Activated CD8-positive, alpha-beta T cell treated with anti-CD3 and anti-CD28 coated beads for 36 hours (primary cell): Measurements from ENCODE around the gene ADAM19. TPM values are rescaled to one million over a fixed set of nuclear protein-coding genes. Genes with fewer than 3 reads are reported as not detected.

Source experiments
- ATAC-seq: fragments of 200-7000 bp; cut with Tn5 transposase; one replicate; pipeline ENCODE4 v1.10.0; 2021; ENCODE audit warnings: mild to moderate bottlenecking, moderate library complexity
- CTCF ChIA-PET: fragments of 350-600 bp; sonication (Branson Sonifier 250); formaldehyde crosslinking; loops from one replicate; lab custom pipeline; 2021; ENCODE audit warnings: antibody characterized with exemption; lab: Charles Lee
- POLR2A ChIA-PET: fragments of 350-600 bp; sonication (Branson Sonifier 250); formaldehyde crosslinking; loops from one replicate; lab custom pipeline; 2021; ENCODE audit warnings: antibody characterized with exemption; lab: Charles Lee
- DNase-seq: peaks from one replicate; pipeline ENCODE4 v3.0.0-alpha.2; 2020
- H3K27ac Mint-ChIP-seq: one replicate; pipeline ENCODE4 v1.8.0; 2021; ENCODE audit warnings: mild to moderate bottlenecking, mixed read lengths
- H3K27me3 Mint-ChIP-seq: one replicate; pipeline ENCODE4 v1.8.0; 2021; ENCODE audit warnings: mixed read lengths
- H3K36me3 Mint-ChIP-seq: one replicate; pipeline ENCODE4 v1.8.0; 2021; ENCODE audit warnings: low read depth, mixed read lengths
- H3K4me1 Mint-ChIP-seq: one replicate; pipeline ENCODE4 v1.8.0; 2021; ENCODE audit warnings: low read depth, mixed read lengths
- H3K4me3 Mint-ChIP-seq: one replicate; pipeline ENCODE4 v1.8.0; 2021; ENCODE audit warnings: mild to moderate bottlenecking, moderate library complexity, mixed read lengths
- H3K9me3 Mint-ChIP-seq: one replicate; pipeline ENCODE4 v1.8.0; 2021; ENCODE audit warnings: mixed read lengths
- intact Hi-C: fragments of 100-400 bp; cut with micrococcal nuclease; formaldehyde crosslinking; loops from one replicate; pipeline ENCODE4 v1.10.0; 2022
- total RNA-seq, 2 experiments: library from RNA; stranded (reverse); gene quantifications; one replicate each; pipeline ENCODE4 v1.2.3, GENCODE V29; 2021
- TF ChIP-seq, protein P1 (sequence below): fragments of 200-600 bp; IDR thresholded peaks from one replicate; pipeline ENCODE4 v1.8.0; 2022; ENCODE audit warnings: antibody characterized with exemption, mild to moderate bottlenecking

The ADAM19 gene
- total RNA-seq, 2 experiments from 2014 or later = 12.3 to 12.9 TPM

DNA sequence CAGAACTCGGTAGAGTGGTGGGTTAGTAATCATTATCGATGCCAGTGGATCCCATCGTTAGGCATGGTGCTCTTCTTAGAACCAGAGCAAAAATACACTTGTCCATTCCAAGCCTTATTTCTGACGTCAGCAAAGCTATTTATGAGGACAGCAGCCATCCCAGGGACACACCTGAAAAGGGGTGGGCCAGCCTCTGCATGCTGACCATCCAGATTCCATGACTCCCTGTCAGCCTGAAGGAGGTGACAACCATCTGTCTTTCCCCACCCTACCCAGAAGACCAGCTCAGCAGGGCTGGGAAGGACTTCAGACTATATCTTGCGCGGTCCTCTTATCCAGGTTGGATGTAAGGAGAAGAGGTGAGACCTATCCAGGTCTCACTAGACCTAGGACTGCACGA is 121.3 kb downstream of the ADAM19 start:
- intact Hi-C loops = no loop called here
- H3K27ac Mint-ChIP-seq = no peak overlapping the region

DNA sequence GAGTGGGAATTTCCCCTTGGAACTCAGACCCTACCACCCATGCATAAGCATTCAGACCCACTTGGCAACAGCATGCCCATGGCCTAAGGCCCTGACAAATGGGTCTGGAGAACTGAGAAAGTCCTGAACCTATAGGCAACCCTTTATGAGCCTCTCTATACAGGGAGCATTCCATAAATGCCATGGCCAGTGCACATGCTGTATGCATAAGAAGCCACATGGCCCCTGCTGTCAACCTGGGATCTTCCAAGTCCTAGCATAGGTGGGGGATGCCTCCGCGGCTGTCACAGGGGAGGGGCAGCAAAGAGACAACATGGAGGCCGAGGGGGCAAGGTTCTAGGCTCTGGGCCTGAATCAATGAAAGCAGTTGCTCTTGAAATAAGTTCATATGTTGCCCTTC is 123.8 kb downstream of the ADAM19 start:
- CTCF ChIA-PET = interaction anchor here (1.7 kb wide), 1 partner anchor 20 kb away, joined by 5 read pairs; no protein-coding TSS in a partner anchor
- intact Hi-C loops = no loop called here
- Mint-ChIP-seq H3K27ac (no peak overlapping the region), H3K27me3 (no peaks in the 10 kb centered on the region), H3K4me3 (no peak overlapping the region), H3K9me3 (no peaks in the 10 kb centered on the region), H3K36me3 (no peaks in the 10 kb centered on the region), H3K4me1 (no peaks in the 10 kb centered on the region)
- TF ChIP-seq, protein P1, sequence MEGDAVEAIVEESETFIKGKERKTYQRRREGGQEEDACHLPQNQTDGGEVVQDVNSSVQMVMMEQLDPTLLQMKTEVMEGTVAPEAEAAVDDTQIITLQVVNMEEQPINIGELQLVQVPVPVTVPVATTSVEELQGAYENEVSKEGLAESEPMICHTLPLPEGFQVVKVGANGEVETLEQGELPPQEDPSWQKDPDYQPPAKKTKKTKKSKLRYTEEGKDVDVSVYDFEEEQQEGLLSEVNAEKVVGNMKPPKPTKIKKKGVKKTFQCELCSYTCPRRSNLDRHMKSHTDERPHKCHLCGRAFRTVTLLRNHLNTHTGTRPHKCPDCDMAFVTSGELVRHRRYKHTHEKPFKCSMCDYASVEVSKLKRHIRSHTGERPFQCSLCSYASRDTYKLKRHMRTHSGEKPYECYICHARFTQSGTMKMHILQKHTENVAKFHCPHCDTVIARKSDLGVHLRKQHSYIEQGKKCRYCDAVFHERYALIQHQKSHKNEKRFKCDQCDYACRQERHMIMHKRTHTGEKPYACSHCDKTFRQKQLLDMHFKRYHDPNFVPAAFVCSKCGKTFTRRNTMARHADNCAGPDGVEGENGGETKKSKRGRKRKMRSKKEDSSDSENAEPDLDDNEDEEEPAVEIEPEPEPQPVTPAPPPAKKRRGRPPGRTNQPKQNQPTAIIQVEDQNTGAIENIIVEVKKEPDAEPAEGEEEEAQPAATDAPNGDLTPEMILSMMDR = no peak
- DNase-seq = no peak
- ATAC-seq = no peak
- POLR2A ChIA-PET = no interaction called here

More for the DNA sequence above, 121.3 kb downstream of the ADAM19 start:
- no peaks in the 10 kb centered on the region for H3K9me3 Mint-ChIP-seq
- H3K4me1 Mint-ChIP-seq = no peaks in the 10 kb centered on the region
- no peaks in the 10 kb centered on the region for H3K36me3 Mint-ChIP-seq
- ATAC-seq = no peak
- DNase-seq = no peak
- H3K4me3 Mint-ChIP-seq = no peak overlapping the region
- CTCF ChIA-PET = interaction anchor here (9.6 kb wide), 1 partner anchor 17 kb away, joined by 64 read pairs; no protein-coding TSS in a partner anchor
- TF ChIP-seq, protein P1 = no peak
- H3K27me3 Mint-ChIP-seq = peaks cover 5% of the 10 kb centered on the region
- POLR2A ChIA-PET = interaction anchor here (1.3 kb wide), 1 partner anchor 10 kb away, joined by 4 read pairs; no protein-coding TSS in a partner anchor

- intact Hi-C loops = no loop called here
- ChIA-PET POLR2A (no interaction called here), CTCF (interaction anchor here (1.1 to 2.1 kb wide), 4 partner anchors 15 to 121 kb away, joined by 3 to 6 read pairs (median 4); no protein-coding TSS in a partner anchor)
- no peak for ATAC-seq
- H3K4me3 Mint-ChIP-seq = no peak overlapping the region
- H3K9me3 Mint-ChIP-seq = no peaks in the 10 kb centered on the region
- no peaks in the 10 kb centered on the region for H3K36me3 Mint-ChIP-seq
- no peak overlapping the region for H3K27ac Mint-ChIP-seq
- no peaks in the 10 kb centered on the region for H3K27me3 Mint-ChIP-seq
- no peak for DNase-seq
- TF ChIP-seq, protein P1 = no peak
- H3K4me1 Mint-ChIP-seq = no peaks in the 10 kb centered on the region
Observed at GRCh38 chr5:157450024-157450423, 125.6 kb downstream of the ADAM19 start.

GRCh38 chr5:157449011-157449723 is 126.4 kb downstream of the ADAM19 start:
- no peaks in the 10 kb centered on the region for H3K4me1 Mint-ChIP-seq
- ATAC-seq = no peak
- no peaks in the 10 kb centered on the region for H3K9me3 Mint-ChIP-seq
- intact Hi-C loops = no loop called here
- H3K27me3 Mint-ChIP-seq = no peaks in the 10 kb centered on the region
- DNase-seq = no peak
- no peak overlapping the region for H3K27ac Mint-ChIP-seq
- POLR2A ChIA-PET = no interaction called here
- CTCF ChIA-PET = interaction anchor here (0.7 to 2.1 kb wide), 7 partner anchors 13 to 120 kb away, joined by 3 to 6 read pairs (median 4); no protein-coding TSS in a partner anchor
- TF ChIP-seq, protein P1 = no peak
- no peaks in the 10 kb centered on the region for H3K36me3 Mint-ChIP-seq
- H3K4me3 Mint-ChIP-seq = no peak overlapping the region

DNA sequence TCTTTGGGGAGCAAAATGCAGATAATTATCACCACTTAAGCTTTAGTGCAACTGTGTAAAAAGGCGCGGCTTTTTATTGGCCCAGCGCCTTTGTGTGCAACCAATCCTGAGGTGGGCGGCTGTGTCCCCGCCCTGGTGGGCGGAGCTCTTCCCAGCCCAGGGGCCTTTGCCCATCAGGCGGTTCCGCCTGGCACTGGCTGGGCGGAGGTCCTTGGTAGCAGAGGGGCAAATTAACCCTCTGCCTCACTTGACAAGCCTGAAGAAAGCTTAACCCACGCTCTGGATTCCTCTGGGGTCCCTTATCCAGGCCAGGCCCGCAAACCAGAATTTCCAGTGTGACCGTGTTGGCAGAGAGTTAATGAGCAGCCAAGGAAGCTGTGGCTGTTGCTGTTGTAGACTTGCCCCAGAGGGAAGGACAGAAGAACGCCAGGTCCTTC is 128.4 kb downstream of the ADAM19 start:
- Mint-ChIP-seq H3K9me3 (no peaks in the 10 kb centered on the region), H3K36me3 (no peaks in the 10 kb centered on the region), H3K27ac (no peak overlapping the region), H3K27me3 (no peaks in the 10 kb centered on the region), H3K4me3 (no peak overlapping the region), H3K4me1 (no peaks in the 10 kb centered on the region)
- no peak for DNase-seq
- intact Hi-C loops = no loop called here
- no peak for ATAC-seq
- CTCF ChIA-PET = interaction anchor here (0.9 to 1.6 kb wide), 2 partner anchors 15 to 30 kb away, joined by 3 to 5 read pairs; no protein-coding TSS in a partner anchor
- TF ChIP-seq, protein P1 = no peak
- POLR2A ChIA-PET = interaction anchor here (0.7 kb wide), 1 partner anchor 199 kb away, joined by 3 read pairs; no protein-coding TSS in a partner anchor
